Measurements from ENCODE around the gene RHOV. TPM values are rescaled to one million over a fixed set of nuclear protein-coding genes. Genes with fewer than 3 reads are reported as not detected.

Gene RHOV
- total and polyA plus RNA-seq, 8 donors, result 0.31 to 1.5 (median 0.56) TPM

DNA sequence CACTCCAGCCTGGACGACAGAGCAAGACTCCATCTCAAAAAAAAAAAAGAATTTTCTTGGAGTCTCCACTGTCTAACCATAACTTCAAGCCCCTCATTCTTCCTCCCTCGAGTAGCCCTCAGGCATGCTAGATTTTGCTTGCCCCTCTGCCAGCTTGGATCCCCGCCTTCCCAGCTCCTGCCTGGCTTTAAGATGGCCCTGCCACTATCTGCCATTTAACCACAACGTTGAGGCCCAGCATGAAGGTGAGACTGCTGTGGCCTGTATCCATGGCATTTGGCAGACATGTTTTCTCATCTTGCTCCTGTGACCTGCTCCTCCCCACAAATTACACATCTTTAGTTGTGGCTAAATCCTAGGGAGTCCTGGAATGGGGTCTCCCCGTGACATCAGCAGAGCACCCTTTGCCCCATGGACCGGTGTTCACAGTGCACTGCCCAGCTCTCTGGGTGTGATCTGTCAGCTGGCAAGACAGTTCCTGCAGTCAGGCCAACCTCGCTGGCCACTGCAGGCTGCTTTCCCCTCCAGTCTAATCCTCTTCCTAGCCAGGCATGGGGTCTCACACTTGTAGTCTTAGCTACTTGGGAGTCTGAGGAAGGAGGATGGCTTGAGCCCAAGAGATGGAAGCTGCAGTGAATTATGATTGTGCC is 30.6 kb upstream of the RHOV start:
- H3K27ac ChIP-seq, result peak overlapping the region; percentile 13 to 84
- H3K4me3 ChIP-seq, result no peak overlapping the region
- H3K27me3 ChIP-seq, result no peaks in the 10 kb centered on the region
- DNase-seq, result no peak
- TF ChIP-seq CTCF (IDR thresholded peaks at IDR 0.05), result no peak
- H3K9me3 ChIP-seq, result no peaks in the 10 kb centered on the region
- H3K36me3 ChIP-seq, result peaks cover 0 to 40% of the 10 kb centered on the region in 2 donors
- no peak for ATAC-seq
- intact Hi-C loops (cut with DNase I), result loop anchor here in 1 of 2 donors (5.0 kb wide), 2 partner anchors 118 to 278 kb away; no protein-coding TSS in a partner anchor
- H3K4me1 ChIP-seq, result peaks cover 33 to 91% of the 10 kb centered on the region in 2 donors

GRCh38 chr15:40902605-40903561 is 28.8 kb upstream of the RHOV start:
- intact Hi-C loops (cut with DNase I), result loop anchor here in 1 of 2 donors (5.0 kb wide), 1 partner anchor 279 kb away; no protein-coding TSS in a partner anchor
- no peak for ATAC-seq
- Histone ChIP-seq H3K9me3 (no peaks in the 10 kb centered on the region), H3K36me3 (peaks cover 0 to 58% of the 10 kb centered on the region in 2 donors), H3K4me3 (peak overlapping the region in 1 of 2 donors; percentile 4), H3K27me3 (no peaks in the 10 kb centered on the region), H3K4me1 (peaks cover 33 to 77% of the 10 kb centered on the region in 2 donors), H3K27ac (peak overlapping the region in 1 of 2 donors; percentile 84)
- no peak for TF ChIP-seq CTCF (IDR thresholded peaks at IDR 0.05)
- peak in 2 of 4 donors; percentile 83 to 90 for DNase-seq

GRCh38 chr15:40901053-40901443 is 27.0 kb upstream of the RHOV start:
- peaks cover 0 to 77% of the 10 kb centered on the region in 2 donors for H3K36me3 ChIP-seq
- DNase-seq (no peak), ATAC-seq (no peak)
- H3K4me3 ChIP-seq, result no peak overlapping the region
- TF ChIP-seq CTCF (IDR thresholded peaks at IDR 0.05), result no peak
- H3K27me3 ChIP-seq, result no peaks in the 10 kb centered on the region
- H3K9me3 ChIP-seq, result no peaks in the 10 kb centered on the region
- H3K27ac ChIP-seq, result no peak overlapping the region
- peaks cover 19 to 70% of the 10 kb centered on the region in 2 donors for H3K4me1 ChIP-seq
- intact Hi-C loops (cut with DNase I), result loop anchor here in 1 of 2 donors (5.0 kb wide), 1 partner anchor 281 kb away; no protein-coding TSS in a partner anchor

DNA sequence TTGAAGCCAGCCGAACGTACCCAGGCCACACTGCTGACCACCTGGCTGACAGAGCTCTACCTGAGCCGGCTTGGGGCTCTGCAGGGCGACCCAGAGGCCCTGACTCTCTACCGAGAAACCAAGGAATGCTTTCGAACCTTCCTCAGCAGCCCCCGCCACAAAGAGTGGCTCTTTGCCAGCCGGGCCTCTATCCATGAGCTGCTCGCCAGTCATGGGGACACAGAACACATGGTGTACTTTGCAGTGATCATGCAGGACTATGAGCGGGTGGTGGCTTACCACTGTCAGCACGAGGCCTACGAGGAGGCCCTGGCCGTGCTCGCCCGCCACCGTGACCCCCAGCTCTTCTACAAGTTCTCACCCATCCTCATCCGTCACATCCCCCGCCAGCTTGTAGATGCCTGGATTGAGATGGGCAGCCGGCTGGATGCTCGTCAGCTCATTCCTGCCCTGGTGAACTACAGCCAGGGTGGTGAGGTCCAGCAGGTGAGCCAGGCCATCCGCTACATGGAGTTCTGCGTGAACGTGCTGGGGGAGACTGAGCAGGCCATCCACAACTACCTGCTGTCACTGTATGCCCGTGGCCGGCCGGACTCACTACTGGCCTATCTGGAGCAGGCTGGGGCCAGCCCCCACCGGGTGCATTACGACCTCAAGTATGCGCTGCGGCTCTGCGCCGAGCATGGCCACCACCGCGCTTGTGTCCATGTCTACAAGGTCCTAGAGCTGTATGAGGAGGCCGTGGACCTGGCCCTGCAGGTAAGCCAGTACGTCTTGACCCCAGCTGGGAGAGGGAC is 26.4 kb upstream of the RHOV start:
- H3K27me3 ChIP-seq, result no peaks in the 10 kb centered on the region
- H3K4me1 ChIP-seq, result peaks cover 15 to 70% of the 10 kb centered on the region in 2 donors
- no peak for TF ChIP-seq CTCF (IDR thresholded peaks at IDR 0.05)
- no peak overlapping the region for H3K27ac ChIP-seq
- DNase-seq, result no peak
- intact Hi-C loops (cut with DNase I), result loop anchor here in 1 of 2 donors (5.0 kb wide), 1 partner anchor 282 kb away; no protein-coding TSS in a partner anchor
- no peak for ATAC-seq
- no peaks in the 10 kb centered on the region for H3K9me3 ChIP-seq
- peaks cover 0 to 79% of the 10 kb centered on the region in 2 donors for H3K36me3 ChIP-seq
- H3K4me3 ChIP-seq, result no peak overlapping the region

Data from left lung (tissue), 10 donors.